Loucy (cell line): Measurements from ENCODE around the gene NOD2.

ENCODE experiments used
- CTCF ChIP-seq: fragments of 200-600 bp; sonication (generic); conservative IDR thresholded peaks from 2 replicates; pipeline ENCODE4 v1.5.1; 2014; ENCODE audit warnings: mild to moderate bottlenecking, antibody characterized with exemption, low read length
- EZH2phosphoT487 ChIP-seq: fragments of 200-600 bp; IDR thresholded peaks from 2 replicates; pipeline ENCODE4 v1.6.1; 2018; ENCODE audit warnings: antibody characterized with exemption, mild to moderate bottlenecking, moderate library complexity, borderline replicate concordance

- TF ChIP-seq CTCF = no peak
- no peak for TF ChIP-seq EZH2phosphoT487
These were observed 4.7 kb downstream of the NOD2 start for GRCh38 chr16:50697881-50698767.
